ENCODE data around the gene KIRREL3.

The KIRREL3 gene

GRCh38 chr11:126607776-126608541 is 392.6 kb downstream of the KIRREL3 start:
- DNase-seq (ENCODE audit: low read depth) = no peak
- no peak for TF ChIP-seq CTCF (conservative IDR thresholded peaks at IDR 0.05; ENCODE audit: control insufficient read depth, insufficient read depth, low read depth, low read length)
- H3K4me3 ChIP-seq (ENCODE audit: control insufficient read depth, low read depth, low read length) = no peak overlapping the region

GRCh38 chr11:126607374-126607773 is 393.2 kb downstream of the KIRREL3 start:
- peak; percentile 59 for DNase-seq (ENCODE audit: low read depth)
- peak; percentile 84 for TF ChIP-seq CTCF (conservative IDR thresholded peaks at IDR 0.05; ENCODE audit: control insufficient read depth, insufficient read depth, low read depth, low read length)

GRCh38 chr11:126606484-126606883 is 394.1 kb downstream of the KIRREL3 start:
- H3K4me3 ChIP-seq (ENCODE audit: control insufficient read depth, low read depth, low read length) = no peak overlapping the region
- no peak for DNase-seq (ENCODE audit: low read depth)
- TF ChIP-seq CTCF (conservative IDR thresholded peaks at IDR 0.05; ENCODE audit: control insufficient read depth, insufficient read depth, low read depth, low read length) = no peak

More at GRCh38 chr11:126607374-126607773, 393.2 kb downstream of the KIRREL3 start:
- H3K4me3 ChIP-seq (ENCODE audit: control insufficient read depth, low read depth, low read length) = no peak overlapping the region

GRCh38 chr11:126604461-126604860 is 396.1 kb downstream of the KIRREL3 start:
- no peak for DNase-seq (ENCODE audit: low read depth)
- TF ChIP-seq CTCF (conservative IDR thresholded peaks at IDR 0.05; ENCODE audit: control insufficient read depth, insufficient read depth, low read depth, low read length) = no peak

GRCh38 chr11:126603486-126603885 is 397.1 kb downstream of the KIRREL3 start:
- no peak for TF ChIP-seq CTCF (conservative IDR thresholded peaks at IDR 0.05; ENCODE audit: control insufficient read depth, insufficient read depth, low read depth, low read length)
- no peak overlapping the region for H3K4me3 ChIP-seq (ENCODE audit: control insufficient read depth, low read depth, low read length)
- no peak for DNase-seq (ENCODE audit: low read depth)

More at GRCh38 chr11:126604461-126604860, 396.1 kb downstream of the KIRREL3 start:
- no peak overlapping the region for H3K4me3 ChIP-seq (ENCODE audit: control insufficient read depth, low read depth, low read length)

- no peak for DNase-seq (ENCODE audit: low read depth)
- no peak overlapping the region for H3K4me3 ChIP-seq (ENCODE audit: control insufficient read depth, low read depth, low read length)
- no peak for TF ChIP-seq CTCF (conservative IDR thresholded peaks at IDR 0.05; ENCODE audit: control insufficient read depth, insufficient read depth, low read depth, low read length)
These were observed 397.6 kb downstream of the KIRREL3 start for GRCh38 chr11:126602993-126603392.
